HuH-7 (cell line): ENCODE measurements around the gene UGT1A5.
"Not testable (repeated sequence)": the region's sequence is repeated elsewhere in the genome, so short reads cannot be mapped to it uniquely, and the experiment has no call there.

Experiments
- DNase-seq: peaks from one replicate; pipeline ENCODE4 v3.0.0; 2011; ENCODE audit warnings: low spot score

UGT1A5 gene

GRCh38 chr2:233746475-233747282, 34.0 kb downstream of the UGT1A5 start:
- DNase-seq = no peak

- no peak for DNase-seq
These were observed 34.5 kb downstream of the UGT1A5 start for GRCh38 chr2:233747283-233747544.

GRCh38 chr2:233750689-233751088, 38.0 kb downstream of the UGT1A5 start:
- DNase-seq = not testable (repeated sequence)

GRCh38 chr2:233751212-233752009, 38.7 kb downstream of the UGT1A5 start:
- DNase-seq = not testable (repeated sequence)

GRCh38 chr2:233754872-233755611, 42.3 kb downstream of the UGT1A5 start:
- no peak for DNase-seq

GRCh38 chr2:233756429-233757081, 43.8 kb downstream of the UGT1A5 start:
- DNase-seq = peak; percentile 86

GRCh38 chr2:233758141-233758540, 45.4 kb downstream of the UGT1A5 start:
- DNase-seq = no peak

GRCh38 chr2:233758849-233759248, 46.1 kb downstream of the UGT1A5 start:
- no peak for DNase-seq

- DNase-seq = peak; percentile 35
These were observed 47.3 kb downstream of the UGT1A5 start, which contains the start of gene UGT1A1 for GRCh38 chr2:233760043-233760442. UGT1A1 (plus strand) TSS chr2:233760270; CDS start chr2:233760288, 18 bp downstream.

- DNase-seq = no peak
These were observed 48.5 kb downstream of the UGT1A5 start for GRCh38 chr2:233761040-233761769.

- DNase-seq = no peak
These were observed 51.6 kb downstream of the UGT1A5 start for GRCh38 chr2:233764264-233764663.

- DNase-seq = no peak
These were observed 52.1 kb downstream of the UGT1A5 start for GRCh38 chr2:233764761-233765160.

- no peak for DNase-seq
These were observed 53.7 kb downstream of the UGT1A5 start for GRCh38 chr2:233766416-233766815.

GRCh38 chr2:233768076-233768475, 55.4 kb downstream of the UGT1A5 start:
- no peak for DNase-seq

- no peak for DNase-seq
These were observed 56.6 kb downstream of the UGT1A5 start for GRCh38 chr2:233769260-233769659.

- DNase-seq = no peak
These were observed 59.4 kb downstream of the UGT1A5 start for GRCh38 chr2:233772153-233772552.

- DNase-seq = no peak
These were observed 59.9 kb downstream of the UGT1A5 start for GRCh38 chr2:233772583-233772982.

GRCh38 chr2:233773854-233774253, 61.1 kb downstream of the UGT1A5 start:
- DNase-seq = no peak

GRCh38 chr2:233775414-233775813, 62.7 kb downstream of the UGT1A5 start:
- DNase-seq = no peak

GRCh38 chr2:233778030-233778429, 65.3 kb downstream of the UGT1A5 start, which contains the start of gene MROH2A:
MROH2A (plus strand) TSS chr2:233778330; CDS start chr2:233779359, 1,029 bp downstream.
- DNase-seq = no peak

- DNase-seq = no peak
These were observed 67.0 kb downstream of the UGT1A5 start for GRCh38 chr2:233779722-233780121.
